ENCODE measurements around the gene PODXL.
A peak's percentile ranks its signal among the peaks of the same experiment; 100 is the strongest.

GRCh38 chr7:131507592-131508331 lies 48.7 kb downstream of the PODXL start:
- peak; percentile 64 for TF ChIP-seq CTCF (IDR thresholded peaks at IDR 0.05; ENCODE audit: poor library complexity, severe bottlenecking)
- no peak for TF ChIP-seq MXI1 (conservative IDR thresholded peaks at IDR 0.05; ENCODE audit: poor library complexity, severe bottlenecking)
- no peak for TF ChIP-seq EZH2 (IDR thresholded peaks at IDR 0.05; ENCODE audit: borderline replicate concordance, insufficient read depth, low read length, poor library complexity, severe bottlenecking)
- no peak for TF ChIP-seq EP300 (conservative IDR thresholded peaks at IDR 0.05; ENCODE audit: poor library complexity, severe bottlenecking)
- no peak for TF ChIP-seq REST (IDR thresholded peaks at IDR 0.05; ENCODE audit: borderline replicate concordance)
- TF ChIP-seq POLR2AphosphoS5 (IDR thresholded peaks at IDR 0.05): no peak

Measured in neural cell (in vitro differentiated cells).